Subcutaneous adipose tissue (tissue), 4 donors: ENCODE measurements around the gene CLCA2. TPM values are rescaled to one million over a fixed set of nuclear protein-coding genes. Genes with fewer than 3 reads are reported as not detected.

Experiments
- CTCF ChIP-seq: fragments of 450-650 bp; IDR thresholded peaks from one replicate; pipeline ENCODE4 v1.5.1; 2016; ENCODE audit warnings: low read depth, mild to moderate bottlenecking, control low read depth, antibody characterized with exemption, moderate library complexity
- total RNA-seq, 4 donors: library from RNA; depleted of rRNA; stranded (reverse); fragments of >200 nt; gene quantifications; one replicate each; pipeline ENCODE4 v1.1.0, GENCODE V29; 2016

Gene CLCA2
- total RNA-seq, 4 donors from 2014 or later: 0.88 to 1.4 TPM; not detected in 2

GRCh38 chr1:86430376-86430775 is 6.4 kb downstream of the CLCA2 start:
- TF ChIP-seq CTCF: no peak

GRCh38 chr1:86434059-86434458 is 10.1 kb downstream of the CLCA2 start:
- TF ChIP-seq CTCF: no peak

- TF ChIP-seq CTCF: no peak
Observed at GRCh38 chr1:86435327-86435726, 11.4 kb downstream of the CLCA2 start.

- no peak for TF ChIP-seq CTCF
Observed at GRCh38 chr1:86436041-86436440, 12.1 kb downstream of the CLCA2 start.

GRCh38 chr1:86441581-86441980 is 17.6 kb downstream of the CLCA2 start:
- TF ChIP-seq CTCF: no peak

GRCh38 chr1:86441997-86442396 is 18.0 kb downstream of the CLCA2 start:
- no peak for TF ChIP-seq CTCF

GRCh38 chr1:86445919-86446318 is 21.9 kb downstream of the CLCA2 start:
- TF ChIP-seq CTCF: no peak
